Gastrocnemius medialis (tissue), 4 donors: ENCODE results near the gene MDM1.

Source experiments
- POLR2A ChIP-seq, 2 donors: fragments of 450-650 bp; IDR thresholded peaks; one replicate each; pipeline ENCODE4 v1.6.1; 2017; ENCODE audit warnings: antibody characterized with exemption in 2 of 2, mild to moderate bottlenecking in 2 of 2, moderate library complexity in 2 of 2
- TF ChIP-seq, protein P1 (sequence below), 5 experiments: fragments of 450-650 bp in 3 of 5; fragments of 200-600 bp in 2 of 5; sonication (generic) in 2 of 5; IDR thresholded peaks in 4 of 5; conservative IDR thresholded peaks in 1 of 5; 1 replicate in 4 of 5; 2 replicates in 1 of 5; pipeline ENCODE4 v1.5.1; 2016 to 2019; ENCODE audit warnings: antibody characterized with exemption in 5 of 5, mild to moderate bottlenecking in 3 of 5, moderate library complexity in 3 of 5

DNA sequence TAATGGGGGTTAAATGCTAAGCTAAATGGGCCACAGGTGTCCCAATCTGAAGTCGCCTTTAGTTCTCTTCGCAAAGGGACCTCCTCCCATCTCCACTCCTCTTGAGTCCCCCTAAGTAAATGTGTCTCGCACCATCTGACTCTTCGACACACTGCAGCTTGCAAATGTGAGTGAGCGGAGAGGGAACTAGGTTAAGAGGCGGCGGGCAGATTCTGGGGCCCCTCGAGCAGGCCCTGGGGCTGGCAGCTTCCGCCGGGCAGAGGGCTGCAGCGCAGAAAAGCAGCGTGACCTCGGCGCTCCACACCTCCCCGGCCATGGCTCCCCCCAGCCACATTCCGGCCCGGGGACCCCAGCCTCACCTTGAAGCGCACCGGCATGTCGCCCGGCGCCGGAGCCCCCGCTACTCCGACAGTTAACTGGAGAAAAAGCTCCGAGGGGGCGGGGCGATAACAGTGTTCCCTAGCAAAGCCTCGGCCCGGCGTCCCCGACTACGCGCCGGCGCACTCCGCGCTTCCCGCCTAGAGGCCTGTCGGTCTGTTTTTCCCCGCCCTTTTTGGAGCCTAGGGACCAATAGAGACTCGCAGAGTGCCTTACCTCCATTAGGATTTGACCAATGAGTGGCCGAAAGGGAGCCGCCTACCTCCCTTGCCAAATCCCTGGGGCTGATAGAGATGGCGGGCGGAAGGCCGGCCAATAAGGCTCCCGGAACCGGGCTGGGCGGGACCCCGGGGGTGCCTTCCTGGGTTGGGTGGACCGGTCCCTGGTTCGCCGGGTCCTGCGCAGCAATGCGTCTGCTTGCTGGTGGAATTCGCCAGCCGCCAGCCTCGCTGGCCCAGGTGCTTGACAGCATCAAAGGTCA lies at the start of gene MDM1:
- TF ChIP-seq POLR2A (IDR thresholded peaks at IDR 0.05): peak in 1 of 2 donors; percentile 33
- TF ChIP-seq, protein P1, sequence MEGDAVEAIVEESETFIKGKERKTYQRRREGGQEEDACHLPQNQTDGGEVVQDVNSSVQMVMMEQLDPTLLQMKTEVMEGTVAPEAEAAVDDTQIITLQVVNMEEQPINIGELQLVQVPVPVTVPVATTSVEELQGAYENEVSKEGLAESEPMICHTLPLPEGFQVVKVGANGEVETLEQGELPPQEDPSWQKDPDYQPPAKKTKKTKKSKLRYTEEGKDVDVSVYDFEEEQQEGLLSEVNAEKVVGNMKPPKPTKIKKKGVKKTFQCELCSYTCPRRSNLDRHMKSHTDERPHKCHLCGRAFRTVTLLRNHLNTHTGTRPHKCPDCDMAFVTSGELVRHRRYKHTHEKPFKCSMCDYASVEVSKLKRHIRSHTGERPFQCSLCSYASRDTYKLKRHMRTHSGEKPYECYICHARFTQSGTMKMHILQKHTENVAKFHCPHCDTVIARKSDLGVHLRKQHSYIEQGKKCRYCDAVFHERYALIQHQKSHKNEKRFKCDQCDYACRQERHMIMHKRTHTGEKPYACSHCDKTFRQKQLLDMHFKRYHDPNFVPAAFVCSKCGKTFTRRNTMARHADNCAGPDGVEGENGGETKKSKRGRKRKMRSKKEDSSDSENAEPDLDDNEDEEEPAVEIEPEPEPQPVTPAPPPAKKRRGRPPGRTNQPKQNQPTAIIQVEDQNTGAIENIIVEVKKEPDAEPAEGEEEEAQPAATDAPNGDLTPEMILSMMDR (IDR thresholded peaks at IDR 0.05 in 4 of 5, conservative IDR thresholded peaks at IDR 0.05 in 1 of 5): peak in 1 of 5 experiments; percentile 6
